ENCODE measurements around the gene ALG10.
"Not testable (repeated sequence)": the region's sequence is repeated elsewhere in the genome, so short reads cannot be mapped to it uniquely, and the experiment has no call there.

ALG10 gene

GRCh38 chr12:34022079-34022830 is at the start of gene ALG10:
ALG10 (plus strand) TSS chr12:34022496; CDS start chr12:34022600, 104 bp downstream.
- peak; percentile 91 for DNase-seq

DNA sequence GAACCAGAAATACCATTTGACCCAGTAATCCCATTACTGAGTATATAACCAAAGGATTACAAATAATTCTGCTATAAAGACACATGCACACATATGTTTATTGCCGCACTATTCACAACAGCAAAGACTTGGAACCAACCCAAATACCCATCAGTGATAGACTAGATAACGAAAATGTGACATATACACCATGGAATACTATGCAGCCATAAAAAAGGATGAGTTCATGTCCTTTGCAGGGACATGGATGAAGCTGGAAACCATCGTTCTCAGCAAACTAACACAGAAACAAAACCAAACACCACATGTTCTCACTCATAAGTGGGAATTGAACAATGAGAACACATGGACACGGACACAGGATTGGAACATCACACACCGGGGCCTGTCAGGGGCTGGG is 49.4 kb upstream of the ALG10 start:
- DNase-seq, result not testable (repeated sequence)

DNA sequence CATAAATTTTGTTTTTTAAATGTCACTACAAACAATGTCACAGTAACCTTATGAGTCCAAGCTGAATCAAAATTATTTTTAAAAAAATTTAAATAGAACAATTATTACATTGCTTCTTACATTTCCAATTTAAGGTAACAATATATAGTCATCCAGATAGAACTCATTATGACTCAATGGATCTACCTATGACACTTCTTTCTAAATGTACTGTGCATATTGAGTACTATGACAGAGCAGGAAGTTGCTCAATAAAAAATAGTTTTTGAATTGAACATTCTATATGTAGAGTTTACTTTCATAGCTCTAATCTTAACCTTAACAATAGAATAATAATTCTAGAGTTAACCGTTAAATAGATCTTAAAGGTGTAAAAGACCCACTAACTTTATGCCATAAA is 44.4 kb upstream of the ALG10 start:
- no peak for DNase-seq

- DNase-seq, result no peak
Measured at GRCh38 chr12:33988197-33988805, 34.0 kb upstream of the ALG10 start.

DNA sequence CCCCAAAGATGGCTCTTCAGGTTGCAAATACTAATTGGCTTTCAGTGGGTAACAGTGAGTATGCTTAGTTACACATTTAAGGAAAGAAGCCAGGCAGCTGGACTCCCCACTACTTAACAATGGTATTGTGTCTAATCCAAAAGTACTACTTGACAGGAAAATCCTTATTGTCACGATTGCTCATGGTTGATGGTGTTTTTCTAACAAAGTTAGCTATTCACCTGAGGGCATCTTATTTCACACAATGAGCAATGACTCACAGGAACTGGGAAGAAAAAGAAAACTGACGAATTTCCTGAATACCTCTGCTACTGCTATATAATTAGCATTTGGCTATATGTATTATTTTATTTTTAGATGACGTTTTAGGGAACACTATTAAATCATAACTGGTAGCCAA is 33.4 kb upstream of the ALG10 start:
- no peak for DNase-seq

GRCh38 chr12:33994857-33995808 is 27.2 kb upstream of the ALG10 start:
- no peak for DNase-seq

DNA sequence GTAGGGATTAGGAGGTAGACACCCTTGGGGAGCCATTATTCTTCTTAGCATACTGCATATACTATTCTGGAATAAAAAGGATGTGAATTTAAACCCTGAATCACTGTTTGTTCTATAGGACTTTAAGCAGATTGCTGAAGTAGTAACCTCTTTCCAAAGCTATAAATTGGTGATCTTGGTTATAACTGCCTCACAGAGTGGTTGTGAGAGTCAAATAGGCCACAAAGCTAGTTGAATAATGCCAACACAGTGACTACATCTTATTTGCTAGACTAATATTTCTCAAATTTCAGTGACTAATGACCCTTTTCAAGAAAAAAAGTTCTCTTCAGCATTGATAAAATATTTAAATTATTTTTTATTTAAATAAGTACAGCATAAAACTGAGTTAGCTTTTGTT is 13.5 kb upstream of the ALG10 start:
- not testable (repeated sequence) for DNase-seq

DNA sequence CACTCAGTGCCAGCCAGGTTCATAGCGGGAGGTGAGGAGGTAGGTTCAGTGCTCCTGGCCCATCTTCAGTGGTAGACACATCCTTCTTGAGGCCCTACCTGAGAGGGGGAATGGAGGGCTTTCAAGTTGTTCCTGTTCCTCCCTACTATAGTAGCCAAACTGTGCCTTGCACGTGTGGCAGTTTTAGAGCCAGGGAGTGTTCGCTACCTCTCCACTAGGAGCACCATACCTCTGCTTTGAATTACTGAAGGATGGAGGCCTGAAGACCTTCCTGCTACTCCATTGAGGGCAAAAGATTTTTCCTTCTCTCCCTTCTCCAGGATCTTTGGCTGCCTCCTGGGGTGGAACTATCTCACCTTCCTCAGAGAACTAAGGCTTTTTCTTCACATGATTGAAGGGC is 5.9 kb upstream of the ALG10 start:
- DNase-seq, result no peak

- no peak for DNase-seq
Measured at GRCh38 chr12:34021071-34021470, 1.2 kb upstream of the ALG10 start.

- not testable (repeated sequence) for DNase-seq
Measured at GRCh38 chr12:34027661-34028060, 5.4 kb downstream of the ALG10 start.

DNA sequence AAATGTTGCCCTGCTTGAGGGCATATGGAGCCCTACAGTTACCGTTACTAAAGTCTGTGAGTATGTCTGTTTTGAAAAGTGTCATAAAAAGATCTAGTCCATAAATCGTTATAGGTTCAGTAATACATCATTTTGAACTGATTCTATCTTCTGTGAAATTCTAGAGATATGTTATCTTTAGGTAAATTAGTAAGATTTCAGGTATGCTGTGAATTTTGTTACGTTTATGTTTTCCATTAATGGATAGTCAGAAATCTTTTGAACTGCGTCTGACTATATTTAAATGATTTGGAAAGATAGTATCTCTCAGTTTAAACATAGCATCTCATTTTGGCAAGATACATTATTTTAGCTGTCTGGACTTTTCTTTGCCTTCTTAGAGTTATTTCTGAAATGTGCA is 8.3 kb downstream of the ALG10 start:
- DNase-seq, result no peak

DNA sequence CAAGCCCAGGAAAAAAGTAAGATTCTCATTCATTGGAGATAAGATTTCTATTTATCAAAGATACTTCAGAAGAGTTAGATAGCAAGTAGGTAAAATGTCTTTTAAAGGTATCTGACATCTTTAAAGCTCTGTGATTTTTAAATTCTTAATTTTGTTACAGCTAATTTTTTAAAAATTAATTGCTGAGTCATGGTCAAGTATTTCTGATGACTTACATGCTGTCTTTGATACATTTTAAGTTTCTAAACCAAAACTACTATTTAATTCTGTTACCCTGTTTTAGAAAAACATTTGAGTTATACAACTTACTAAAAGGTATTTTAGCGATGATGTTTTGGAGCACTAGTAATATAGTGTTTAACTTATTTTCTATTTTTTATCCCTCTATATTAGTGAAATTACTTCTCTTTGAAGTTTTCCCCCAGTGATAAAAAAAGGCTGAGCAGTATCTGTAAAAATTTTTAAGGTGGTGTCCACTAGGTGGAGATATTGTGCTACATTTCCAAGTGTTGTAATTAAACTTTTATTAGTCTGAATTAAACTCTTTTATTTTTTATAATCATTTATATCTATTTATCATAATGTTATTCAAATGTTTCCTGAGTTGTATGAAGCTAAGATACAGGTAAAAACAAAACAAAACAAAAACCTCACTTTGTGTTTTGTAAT is 11.5 kb downstream of the ALG10 start:
- DNase-seq, result no peak

- DNase-seq, result not testable (repeated sequence)
Measured at GRCh38 chr12:34038357-34038756, 16.1 kb downstream of the ALG10 start.

DNA sequence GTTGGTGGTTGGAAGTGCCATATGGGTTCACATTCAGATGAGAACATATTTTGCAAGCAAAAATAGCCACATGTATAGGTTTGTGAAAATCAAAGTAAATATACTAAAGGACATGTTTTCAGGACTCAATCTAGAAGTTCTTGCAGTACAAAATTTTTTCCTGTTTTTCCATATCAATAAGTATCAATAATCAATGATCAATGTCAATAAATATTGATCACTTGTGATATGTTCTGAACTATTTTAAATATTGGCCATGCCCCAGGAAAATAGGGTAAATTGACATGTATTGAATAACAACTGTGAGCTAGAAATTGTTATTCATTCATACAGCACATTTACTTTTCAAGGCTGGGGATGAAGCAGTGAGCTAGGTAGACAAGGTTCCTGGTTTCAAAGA is 24.3 kb downstream of the ALG10 start:
- DNase-seq, result no peak

DNA sequence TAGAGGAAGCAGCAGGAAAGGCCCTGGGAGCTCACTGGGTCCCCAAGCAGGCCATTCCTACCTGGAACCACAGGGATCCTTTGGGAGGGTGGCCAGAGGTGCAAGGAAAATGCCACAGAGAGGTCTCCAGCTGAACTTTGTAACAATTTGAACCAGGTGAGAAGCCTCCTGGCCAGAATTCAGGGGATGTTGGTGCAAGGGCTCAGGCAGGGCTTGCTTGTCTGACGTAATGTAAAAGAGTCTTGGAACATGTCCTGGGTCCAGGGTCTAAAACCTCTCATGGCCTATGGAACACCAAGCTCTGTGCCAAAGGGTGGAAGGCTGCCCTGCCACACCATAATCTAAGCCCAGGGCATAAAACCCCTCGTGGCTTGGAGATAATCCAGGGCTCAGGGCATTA is 25.6 kb downstream of the ALG10 start:
- DNase-seq, result not testable (repeated sequence)

DNA sequence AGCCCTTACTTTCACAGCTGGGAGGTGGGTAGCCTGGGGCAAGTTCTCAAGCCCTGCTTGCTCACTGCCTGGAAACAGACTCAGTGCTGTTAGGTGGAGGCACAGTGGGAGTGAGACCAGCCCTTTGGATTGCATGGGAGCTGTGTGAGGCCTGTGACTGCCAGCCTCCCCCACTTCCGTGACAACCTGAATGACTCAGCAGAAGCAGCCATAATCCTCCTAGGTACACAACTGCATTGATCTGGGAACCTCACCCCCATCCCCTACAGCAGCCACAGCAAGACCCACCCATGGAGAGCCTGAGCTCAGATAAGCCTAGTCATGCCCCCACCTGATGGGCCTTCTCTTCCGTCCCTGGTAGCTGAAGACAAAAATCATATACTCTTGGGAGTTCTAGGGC is 26.4 kb downstream of the ALG10 start:
- no peak for DNase-seq

DNA sequence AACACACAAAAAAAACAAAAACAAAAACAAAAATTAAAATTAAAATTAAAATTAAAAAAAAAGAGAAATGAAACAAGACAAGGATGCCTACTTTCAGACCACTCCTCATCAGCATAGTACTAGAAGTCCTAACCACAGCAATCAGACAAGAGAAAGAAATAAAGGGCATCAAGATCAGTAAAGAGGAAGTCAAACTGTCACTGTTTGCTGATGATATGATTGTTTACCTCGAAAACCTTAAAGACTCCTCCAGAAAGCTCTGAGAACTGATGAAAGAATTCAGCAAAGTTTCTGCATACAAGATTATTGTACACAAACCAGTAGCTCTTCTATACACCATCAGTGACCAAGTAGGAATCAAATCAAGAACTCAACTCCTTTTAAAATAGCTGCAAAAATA is 29.2 kb downstream of the ALG10 start:
- DNase-seq, result no peak

DNA sequence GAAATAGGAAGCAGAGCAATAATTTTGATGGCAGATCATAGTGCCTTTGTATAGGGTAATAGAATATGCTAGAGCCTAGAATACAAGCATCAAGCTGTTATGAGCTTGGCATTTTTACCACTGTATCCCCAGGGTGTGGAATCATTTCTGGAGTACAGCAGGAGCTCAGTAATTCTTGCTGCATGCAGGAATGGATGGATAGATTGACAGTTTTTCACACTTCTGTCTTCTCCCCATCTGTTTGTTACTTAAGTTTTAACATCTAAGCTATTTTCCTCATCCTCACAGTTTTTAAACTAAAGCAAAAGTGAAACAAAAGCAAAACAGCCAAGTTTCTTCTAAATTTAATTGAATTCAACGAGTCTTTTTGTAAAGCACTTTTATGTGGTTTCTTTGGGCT is 32.6 kb downstream of the ALG10 start:
- no peak for DNase-seq
